GM21786 (cell line): ENCODE results near the gene BRWD1.
A peak's percentile ranks its signal among the peaks of the same experiment; 100 is the strongest.

Experiments
- ATAC-seq: cut with Tn5 transposase; IDR thresholded peaks from one replicate; pipeline ENCODE4 v1.9.1; 2021; ENCODE audit not compliant: unreplicated experiment

The BRWD1 gene

GRCh38 chr21:39330001-39330400 lies 16.6 kb upstream of the BRWD1 start:
- no peak for ATAC-seq

- ATAC-seq: no peak
Measured at GRCh38 chr21:39327727-39328126, 14.3 kb upstream of the BRWD1 start.

GRCh38 chr21:39326607-39327307 lies 13.3 kb upstream of the BRWD1 start:
- no peak for ATAC-seq

- ATAC-seq: no peak
Measured at GRCh38 chr21:39325458-39325857, 12.0 kb upstream of the BRWD1 start.

DNA sequence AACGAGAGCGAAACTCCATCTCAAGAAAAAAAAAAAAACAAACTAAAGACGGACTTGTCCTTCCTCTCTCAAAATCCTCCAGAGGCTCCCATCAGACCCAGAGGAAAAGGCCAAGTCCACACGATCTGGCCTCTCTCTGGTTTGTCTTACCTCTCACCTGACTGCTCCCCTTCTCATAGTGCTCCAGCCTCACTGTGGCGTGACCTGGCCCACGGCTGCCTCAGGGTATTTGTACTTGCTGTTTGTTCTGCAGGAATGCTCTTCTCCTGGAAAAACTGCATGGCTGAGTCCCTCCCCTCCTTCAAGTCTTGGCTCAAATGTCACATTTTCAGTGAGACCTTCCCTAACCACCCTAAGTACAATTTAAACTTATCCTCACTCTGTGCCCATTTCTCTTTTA lies 8.0 kb upstream of the BRWD1 start:
- no peak for ATAC-seq

DNA sequence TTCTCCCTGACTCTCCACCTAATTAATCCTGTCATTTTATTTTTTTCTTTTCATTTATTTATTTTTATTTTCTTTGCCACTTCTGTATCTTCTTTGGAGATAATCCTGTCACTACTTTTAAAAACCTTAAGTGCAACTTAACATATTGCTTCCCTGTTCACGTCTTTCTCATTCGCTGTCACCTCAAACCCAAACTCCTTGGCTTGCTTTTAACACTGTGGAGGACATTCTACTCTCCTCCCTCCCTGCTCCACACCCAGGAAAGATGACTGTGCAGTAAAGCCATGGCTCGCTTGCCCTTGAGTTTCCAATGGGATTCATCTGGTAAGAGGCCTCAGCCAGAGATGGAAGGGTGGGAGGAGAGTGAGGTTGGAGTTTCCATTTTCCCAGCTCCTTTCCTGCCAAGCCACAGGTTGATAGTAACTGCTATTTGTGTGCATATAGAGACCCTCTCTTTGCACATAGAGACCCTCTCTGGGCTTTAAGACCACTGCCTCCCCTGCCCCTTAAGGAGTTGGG lies 6.4 kb upstream of the BRWD1 start:
- no peak for ATAC-seq

DNA sequence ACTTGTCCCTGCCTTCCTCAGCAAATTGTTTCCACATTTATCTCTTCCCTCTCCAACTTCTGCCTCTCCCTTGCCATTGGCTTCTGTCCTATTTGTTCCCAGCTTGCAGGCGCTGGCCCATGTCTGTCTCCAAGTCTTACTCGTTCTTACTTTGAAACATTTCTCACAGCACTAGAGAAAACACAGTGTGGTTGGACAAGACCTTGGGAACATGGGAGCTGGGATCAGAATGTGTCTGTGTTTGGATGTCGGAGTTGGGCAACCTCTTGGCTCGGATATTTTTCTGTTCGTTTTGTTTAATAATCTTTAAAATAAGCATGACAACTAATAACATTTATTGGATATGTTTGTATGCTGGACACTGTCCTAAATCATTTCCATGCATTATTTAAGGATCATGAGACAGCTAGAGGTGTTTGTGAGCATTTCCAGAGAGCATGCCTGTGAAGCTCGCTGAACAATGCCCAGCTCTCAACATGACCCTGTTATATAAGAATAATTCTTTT lies 5.9 kb upstream of the BRWD1 start:
- no peak for ATAC-seq

- ATAC-seq: no peak
Measured at GRCh38 chr21:39318091-39318959, 4.9 kb upstream of the BRWD1 start.

- no peak for ATAC-seq
Measured at GRCh38 chr21:39317134-39318090, 4.0 kb upstream of the BRWD1 start.

DNA sequence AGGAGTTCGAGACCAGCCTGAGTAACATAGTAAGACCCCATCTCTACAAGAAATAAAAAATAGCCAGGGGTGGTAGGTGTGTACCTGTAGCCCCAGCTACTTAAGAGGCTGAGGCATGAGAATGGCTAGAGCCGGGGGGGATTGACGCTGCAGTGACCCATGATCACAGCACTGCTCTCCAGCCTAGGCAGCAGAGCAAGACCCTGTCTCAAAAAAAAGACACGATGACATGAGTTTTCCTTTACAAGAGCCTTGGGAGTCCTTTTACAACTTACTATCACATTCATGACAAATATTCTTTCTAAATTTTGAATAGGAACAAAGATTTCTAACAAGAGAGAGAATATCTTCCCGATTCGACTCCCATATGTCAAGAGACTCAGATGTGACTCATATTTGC lies 3.3 kb upstream of the BRWD1 start:
- ATAC-seq: no peak

- no peak for ATAC-seq
Measured at GRCh38 chr21:39315603-39316445, 2.4 kb upstream of the BRWD1 start.

DNA sequence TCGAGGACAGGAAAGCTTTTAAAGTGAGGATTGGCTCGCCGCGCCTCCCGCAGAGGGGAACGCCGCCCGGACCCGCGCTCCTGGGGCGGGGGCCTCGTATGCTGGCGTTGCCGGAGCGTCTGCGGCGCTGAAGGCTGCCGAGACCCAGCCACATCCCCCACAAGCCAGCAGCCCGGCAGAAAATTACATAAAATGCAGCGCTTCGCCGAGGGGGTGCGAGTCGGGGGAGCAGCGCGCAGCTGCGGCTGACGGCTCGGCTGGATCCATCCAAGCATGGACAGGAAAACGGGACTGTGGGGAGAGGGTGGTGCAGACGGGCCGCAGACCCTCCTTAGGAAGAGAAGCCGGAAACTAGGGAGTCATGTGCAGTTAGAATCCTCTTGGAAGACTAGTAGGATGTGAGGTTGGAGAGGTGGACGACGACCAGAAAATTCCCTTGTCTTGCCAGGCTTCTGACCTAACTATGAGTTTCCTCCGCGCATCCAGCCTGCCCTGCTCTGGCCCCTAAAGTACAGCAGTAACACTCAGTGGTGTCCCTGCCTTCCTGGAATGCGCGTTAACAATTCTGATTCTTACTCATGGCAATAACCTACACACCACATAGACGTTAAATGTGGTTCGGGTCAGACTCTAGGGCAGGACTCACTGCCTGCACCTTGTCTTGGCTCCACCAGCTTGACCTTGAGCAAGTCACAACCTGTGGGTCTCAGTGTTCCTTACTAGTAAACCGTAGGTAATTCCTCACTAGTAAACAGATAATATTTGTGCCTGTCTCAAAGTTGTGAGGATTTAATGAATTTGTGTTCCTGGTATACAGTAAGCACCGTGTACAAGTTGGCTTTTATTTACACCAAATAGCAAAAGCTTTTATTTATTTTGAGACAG lies 953 bp upstream of the BRWD1 start:
- peak; percentile 1 for ATAC-seq

- peak; percentile 2 for ATAC-seq
Measured at GRCh38 chr21:39313042-39313570, 326 bp downstream of the BRWD1 start.

DNA sequence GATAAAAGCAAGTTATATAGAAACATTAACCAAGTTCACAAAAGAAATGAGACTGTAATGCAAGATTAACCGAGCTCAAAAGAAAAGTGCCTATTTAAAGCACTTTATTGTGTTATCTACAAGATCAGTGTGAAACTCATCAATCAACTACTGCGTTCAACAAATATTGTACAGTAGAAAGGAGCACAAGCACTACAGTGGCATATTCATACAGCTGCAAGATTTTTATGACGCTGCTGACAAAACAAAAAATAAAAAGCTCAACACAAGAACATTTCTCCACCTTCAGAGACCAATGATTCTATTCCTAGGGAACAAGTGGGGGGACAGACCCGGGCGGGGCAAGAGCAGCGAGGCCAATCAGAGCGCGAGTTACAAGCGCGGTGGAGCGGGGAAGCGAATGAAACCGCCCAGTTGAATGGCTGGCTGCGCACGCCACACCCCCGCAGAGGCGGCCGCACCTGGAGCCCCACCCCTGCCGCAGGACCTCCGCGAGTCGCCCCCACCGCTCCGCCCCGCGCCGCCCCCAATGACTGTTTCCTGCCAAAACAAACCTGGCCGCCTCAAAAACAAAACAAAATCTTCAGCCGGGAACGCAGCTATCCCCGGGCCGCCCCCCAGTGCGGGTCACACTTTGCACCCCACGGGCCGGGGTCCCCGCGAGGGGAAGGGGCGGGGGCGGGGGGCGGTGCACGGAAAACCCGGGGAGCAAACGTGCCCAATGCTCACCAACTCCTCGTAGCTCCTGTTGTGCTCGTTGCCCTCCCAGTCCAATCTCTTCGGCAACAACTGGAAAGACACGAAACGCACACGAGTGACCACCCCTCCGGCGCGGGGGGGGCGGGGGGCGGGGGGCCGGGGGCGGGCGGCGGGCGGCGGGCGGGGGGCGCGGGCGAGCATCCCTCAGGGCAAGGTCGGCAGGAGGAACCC lies 1.1 kb downstream of the BRWD1 start:
- peak; percentile 79 for ATAC-seq

- ATAC-seq: no peak
Measured at GRCh38 chr21:39311164-39311563, 2.3 kb downstream of the BRWD1 start.

DNA sequence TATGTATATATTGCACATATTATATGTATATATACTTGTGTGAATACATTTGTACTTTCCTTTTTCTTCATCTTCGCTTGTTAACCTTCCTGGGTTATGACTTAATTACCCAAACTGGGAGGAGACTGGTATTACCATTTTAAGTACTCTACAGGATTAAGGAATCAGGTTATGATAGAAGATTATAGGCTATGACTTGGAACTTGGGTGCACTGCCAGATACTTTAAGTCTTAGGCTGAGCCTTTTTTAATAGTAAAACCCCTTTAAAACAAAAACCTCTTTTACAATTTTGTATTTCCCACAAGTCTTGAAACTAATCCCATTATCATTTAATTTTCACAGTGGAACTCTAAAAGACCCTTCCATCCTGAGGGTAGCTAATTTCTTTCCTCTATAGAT lies 6.0 kb downstream of the BRWD1 start:
- no peak for ATAC-seq

- ATAC-seq: no peak
Measured at GRCh38 chr21:39300587-39300986, 12.8 kb downstream of the BRWD1 start.

GRCh38 chr21:39296891-39297290 lies 16.5 kb downstream of the BRWD1 start:
- ATAC-seq: no peak
